CD14-positive monocyte (primary cell): Measurements from ENCODE around the gene KANSL3. TPM values are rescaled to one million over a fixed set of nuclear protein-coding genes. Genes with fewer than 3 reads are reported as not detected.
A peak's percentile ranks its signal among the peaks of the same experiment; 100 is the strongest.
"Not testable (repeated sequence)": the region's sequence is repeated elsewhere in the genome, so short reads cannot be mapped to it uniquely, and the experiment has no call there.

Source experiments
- DNase-seq, 3 donors: peaks; one replicate each; pipeline ENCODE4 v3.0.0-alpha.2; 2011 to 2022
- H2AFZ ChIP-seq: 2 replicates; pipeline ENCODE4 v1.6.0; 2012; ENCODE audit warnings: mild to moderate bottlenecking, low read depth, low read length, inconsistent platforms; ENCODE audit not compliant: insufficient read depth, poor library complexity, severe bottlenecking
- H3K27ac ChIP-seq, 2 donors: 1 replicate in 1 of 2; 2 replicates in 1 of 2; pipeline ENCODE4 v1.5.1; 2012 to 2013; ENCODE audit warnings: low read length in 2 of 2, control low read depth in 1 of 2, inconsistent platforms in 1 of 2, low read depth in 1 of 2, mild to moderate bottlenecking in 1 of 2
- H3K27me3 ChIP-seq, 2 donors: one replicate each; pipeline versions ENCODE4 v1.6.0 to v1.6.1; 2011 to 2013; ENCODE audit warnings: low read length in 2 of 2; ENCODE audit not compliant: control insufficient read depth in 2 of 2, insufficient read depth in 2 of 2
- H3K36me3 ChIP-seq, 2 donors: replicated peaks in 1 of 2; 1 replicate in 1 of 2; 2 replicates in 1 of 2; pipeline versions ENCODE4 v1.5.1 to v1.6.1; 2012 to 2013; ENCODE audit warnings: low read length in 2 of 2, control low read depth in 1 of 2, inconsistent platforms in 1 of 2, mild to moderate bottlenecking in 1 of 2; ENCODE audit not compliant: insufficient read depth in 2 of 2, control insufficient read depth in 1 of 2
- H3K4me1 ChIP-seq, 2 donors: 1 replicate in 1 of 2; 2 replicates in 1 of 2; pipeline versions ENCODE4 v1.5.1 to v1.6.1; 2012 to 2013; ENCODE audit warnings: low read length in 2 of 2, control low read depth in 1 of 2, inconsistent platforms in 1 of 2, mild to moderate bottlenecking in 1 of 2, moderate library complexity in 1 of 2; ENCODE audit not compliant: insufficient read depth in 2 of 2, control insufficient read depth in 1 of 2
- H3K4me2 ChIP-seq: replicated peaks from 2 replicates; pipeline ENCODE3; 2012; ENCODE audit warnings: low read length, moderate library complexity, mild to moderate bottlenecking; ENCODE audit not compliant: poor library complexity, severe bottlenecking; ENCODE audit errors: extremely low read depth
- H3K4me3 ChIP-seq, 3 experiments: fragments of 200-600 bp in 1 of 3; sonication (generic) in 1 of 3; replicated peaks in 1 of 3; 1 replicate in 2 of 3; 2 replicates in 1 of 3; pipeline ENCODE4 v1.5.1; 2011 to 2013; ENCODE audit warnings: low read length in 3 of 3, mild to moderate bottlenecking in 3 of 3, control low read depth in 2 of 3, low read depth in 2 of 3, inconsistent platforms in 1 of 3, moderate library complexity in 1 of 3
- H3K79me2 ChIP-seq: 2 replicates; pipeline ENCODE4 v1.6.0; 2012; ENCODE audit warnings: mild to moderate bottlenecking, control low read depth, inconsistent platforms, low read length, moderate library complexity; ENCODE audit not compliant: insufficient read depth
- H3K9ac ChIP-seq: 2 replicates; pipeline ENCODE4 v1.6.0; 2017; ENCODE audit warnings: low read length, mild to moderate bottlenecking; ENCODE audit not compliant: insufficient read depth, poor library complexity, severe bottlenecking
- H3K9me3 ChIP-seq, 2 donors: replicated peaks in 1 of 2; 1 replicate in 1 of 2; 2 replicates in 1 of 2; pipeline versions ENCODE4 v1.5.1 to v1.6.1; 2012 to 2013; ENCODE audit warnings: low read length in 2 of 2, control low read depth in 1 of 2; ENCODE audit not compliant: control insufficient read depth in 1 of 2, insufficient read depth in 1 of 2
- H4K20me1 ChIP-seq: 2 replicates; pipeline ENCODE4 v1.6.0; 2012; ENCODE audit warnings: mild to moderate bottlenecking, low read length, control low read depth, moderate library complexity; ENCODE audit not compliant: insufficient read depth
- H3K27ac Mint-ChIP-seq, 7 donors: one replicate each; pipeline ENCODE4 v1.8.0; 2020; ENCODE audit warnings: mild to moderate bottlenecking in 7 of 7, mixed read lengths in 7 of 7, moderate library complexity in 6 of 7, inconsistent platforms in 2 of 7
- H3K27me3 Mint-ChIP-seq, 3 donors: one replicate each; pipeline ENCODE4 v1.8.0; 2021 to 2022; ENCODE audit warnings: low read depth in 3 of 3, mild to moderate bottlenecking in 3 of 3, mixed read lengths in 3 of 3, moderate library complexity in 3 of 3, inconsistent platforms in 1 of 3
- H3K36me3 Mint-ChIP-seq, 2 donors: one replicate each; pipeline ENCODE4 v1.8.0; 2020; ENCODE audit warnings: mixed read lengths in 2 of 2, inconsistent platforms in 1 of 2, mild to moderate bottlenecking in 1 of 2
- H3K4me1 Mint-ChIP-seq: one replicate; pipeline ENCODE4 v1.8.0; 2020; ENCODE audit warnings: mild to moderate bottlenecking, mixed read lengths
- H3K4me3 Mint-ChIP-seq, 2 donors: one replicate each; pipeline ENCODE4 v1.8.0; 2020; ENCODE audit warnings: mild to moderate bottlenecking in 2 of 2, mixed read lengths in 2 of 2, moderate library complexity in 1 of 2
- H3K9me3 Mint-ChIP-seq, 7 donors: one replicate each; pipeline ENCODE4 v1.8.0; 2020 to 2022; ENCODE audit warnings: mixed read lengths in 7 of 7, mild to moderate bottlenecking in 6 of 7, moderate library complexity in 6 of 7, inconsistent platforms in 2 of 7
- WGBS: methylation state at CpG from one replicate; pipeline ENCODE4 v1.1.5; 2013; ENCODE audit warnings: missing lambda C conversion rate; ENCODE audit not compliant: insufficient coverage; 5-methylcytosine and 5-hydroxymethylcytosine counted together
- intact Hi-C, 2 donors: fragments of 100-400 bp; cut with micrococcal nuclease; formaldehyde crosslinking; loops; one replicate each; pipeline versions ENCODE4 v1.15.0 to v1.15.1; 2023
- polyA plus RNA-seq, 3 donors: library from polyadenylated mRNA; depleted of rRNA in 1 of 3; unstranded in 2 of 3; stranded (reverse) in 1 of 3; fragments of 300-500 nt in 2 of 3; fragments of >200 nt in 1 of 3; fragmentation: Illumina TruSeq in 2 of 3; gene quantifications; 1 replicate in 2 of 3; 2 replicates in 1 of 3; pipeline ENCODE4 v1.2.3, GENCODE V29; 2012 to 2021
- TF ChIP-seq, protein P1 (sequence below): fragments of 200-600 bp; IDR thresholded peaks from one replicate; pipeline ENCODE4 v1.8.0; 2022; ENCODE audit warnings: antibody characterized with exemption, mild to moderate bottlenecking

The KANSL3 gene
- polyA plus RNA-seq, 3 donors: 2.5 to 25.3 (median 7.2) TPM

DNA sequence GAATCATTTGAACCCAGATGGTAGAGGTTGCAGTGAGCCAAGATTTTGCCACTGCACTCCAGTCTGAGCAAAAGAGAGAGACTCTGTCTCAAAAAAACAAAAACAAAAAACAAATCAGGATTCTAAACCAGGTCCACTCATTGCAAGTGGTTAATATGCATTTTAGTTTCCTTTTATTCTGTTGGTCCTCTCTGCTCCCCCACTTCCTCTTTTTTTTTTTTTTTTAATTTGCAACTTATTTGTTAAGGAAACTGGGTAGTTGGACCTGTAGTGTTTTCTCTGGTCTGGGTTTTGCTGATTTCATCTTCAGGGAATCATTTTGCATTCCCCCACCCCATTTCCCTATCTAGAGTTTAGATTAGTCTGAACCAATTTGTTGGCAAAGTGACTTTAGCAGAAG lies 18.4 kb upstream of the KANSL3 start:
- H4K20me1 ChIP-seq: no peaks in the 10 kb centered on the region
- H3K9me3 ChIP-seq: no peaks in the 10 kb centered on the region
- no peak overlapping the region for H2AFZ ChIP-seq
- H3K4me3 ChIP-seq: peak overlapping the region in 1 of 3 experiments; percentile 38
- H3K4me1 ChIP-seq: peaks cover 34 to 36% of the 10 kb centered on the region in 2 donors
- Mint-ChIP-seq H3K27ac (peak overlapping the region; percentile 87 to 95 (median 93)), H3K36me3 (no peaks in the 10 kb centered on the region), H3K27me3 (no peaks in the 10 kb centered on the region), H3K9me3 (peaks cover 0 to 2% (median 0%) of the 10 kb centered on the region in 7 donors), H3K4me3 (no peak overlapping the region), H3K4me1 (peaks cover 33% of the 10 kb centered on the region)
- H3K27me3 ChIP-seq: no peaks in the 10 kb centered on the region
- peak; percentile 47 to 59 (median 50) for DNase-seq
- intact Hi-C loops: loop anchor here in 1 of 2 donors (2.0 kb wide), 1 partner anchor 18 kb away; the partner anchor contains the start of gene KANSL3
- TF ChIP-seq, protein P1, sequence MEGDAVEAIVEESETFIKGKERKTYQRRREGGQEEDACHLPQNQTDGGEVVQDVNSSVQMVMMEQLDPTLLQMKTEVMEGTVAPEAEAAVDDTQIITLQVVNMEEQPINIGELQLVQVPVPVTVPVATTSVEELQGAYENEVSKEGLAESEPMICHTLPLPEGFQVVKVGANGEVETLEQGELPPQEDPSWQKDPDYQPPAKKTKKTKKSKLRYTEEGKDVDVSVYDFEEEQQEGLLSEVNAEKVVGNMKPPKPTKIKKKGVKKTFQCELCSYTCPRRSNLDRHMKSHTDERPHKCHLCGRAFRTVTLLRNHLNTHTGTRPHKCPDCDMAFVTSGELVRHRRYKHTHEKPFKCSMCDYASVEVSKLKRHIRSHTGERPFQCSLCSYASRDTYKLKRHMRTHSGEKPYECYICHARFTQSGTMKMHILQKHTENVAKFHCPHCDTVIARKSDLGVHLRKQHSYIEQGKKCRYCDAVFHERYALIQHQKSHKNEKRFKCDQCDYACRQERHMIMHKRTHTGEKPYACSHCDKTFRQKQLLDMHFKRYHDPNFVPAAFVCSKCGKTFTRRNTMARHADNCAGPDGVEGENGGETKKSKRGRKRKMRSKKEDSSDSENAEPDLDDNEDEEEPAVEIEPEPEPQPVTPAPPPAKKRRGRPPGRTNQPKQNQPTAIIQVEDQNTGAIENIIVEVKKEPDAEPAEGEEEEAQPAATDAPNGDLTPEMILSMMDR: no peak
- H3K36me3 ChIP-seq: no peaks in the 10 kb centered on the region
- peak overlapping the region; percentile 19 for H3K4me2 ChIP-seq
- peak overlapping the region; percentile 67 to 81 for H3K27ac ChIP-seq
- no peak overlapping the region for H3K9ac ChIP-seq
- no peaks in the 10 kb centered on the region for H3K79me2 ChIP-seq

DNA sequence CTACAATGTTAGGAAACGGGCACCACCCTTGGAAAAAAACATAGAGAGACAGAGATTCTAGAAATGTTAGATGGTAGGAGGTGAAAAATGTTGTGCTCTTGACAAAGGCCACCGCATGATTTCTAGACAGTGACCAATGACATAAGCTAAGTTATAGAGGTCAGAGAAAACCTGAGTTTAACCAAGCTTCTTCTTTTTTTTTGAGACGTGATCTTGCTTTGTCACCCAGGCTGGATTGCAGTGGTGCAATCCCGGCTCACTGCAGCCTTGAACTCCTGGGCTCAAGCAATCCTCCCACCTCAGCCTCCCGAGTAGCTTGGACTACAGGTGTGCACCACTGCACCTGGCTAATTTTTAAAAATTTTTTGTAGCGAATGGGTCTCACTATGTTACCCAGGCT lies 17.4 kb upstream of the KANSL3 start:
- WGBS: 25% methylated on average over 6 of the region's 6 CpGs
- intact Hi-C loops: no loop called here

GRCh38 chr2:96654791-96655190 lies 16.7 kb upstream of the KANSL3 start:
- H3K9me3 ChIP-seq, intact Hi-C loops, H3K36me3 ChIP-seq, H4K20me1 ChIP-seq, H3K36me3 Mint-ChIP-seq, H3K9ac ChIP-seq, H3K9me3 Mint-ChIP-seq, H3K27me3 ChIP-seq, H2AFZ ChIP-seq, H3K79me2 ChIP-seq, H3K27me3 Mint-ChIP-seq: not testable (repeated sequence)
- DNase-seq: peak in 2 of 3 donors; percentile 14 to 30
- Histone ChIP-seq H3K4me1 (peaks cover 34 to 36% of the 10 kb centered on the region in 2 donors), H3K4me2 (peak overlapping the region; percentile 12), H3K4me3 (peak overlapping the region in 1 of 3 experiments; percentile 15), H3K27ac (peak overlapping the region in 1 of 2 donors; percentile 81)
- H3K4me1 Mint-ChIP-seq: peaks cover 36% of the 10 kb centered on the region
- H3K27ac Mint-ChIP-seq: peak overlapping the region; percentile 82 to 95 (median 93)
- peak overlapping the region in 1 of 2 donors; percentile 24 for H3K4me3 Mint-ChIP-seq
- no CpG with 5 or more reads among the region's 7 CpGs for WGBS

More for the DNA sequence above, 17.4 kb upstream of the KANSL3 start:
- H2AFZ ChIP-seq: no peak overlapping the region
- H3K79me2 ChIP-seq: no peaks in the 10 kb centered on the region
- H3K4me1 ChIP-seq: peaks cover 34 to 36% of the 10 kb centered on the region in 2 donors
- H3K36me3 ChIP-seq: no peaks in the 10 kb centered on the region
- H3K27me3 ChIP-seq: no peaks in the 10 kb centered on the region
- peak overlapping the region; percentile 12 for H3K4me2 ChIP-seq
- H3K4me3 Mint-ChIP-seq: no peak overlapping the region
- DNase-seq: peak; percentile 68 to 82 (median 70)
- no peak overlapping the region for H3K9ac ChIP-seq
- H3K4me3 ChIP-seq: no peak overlapping the region
- H3K27ac ChIP-seq: peak overlapping the region; percentile 67 to 81
- no peaks in the 10 kb centered on the region for H3K36me3 Mint-ChIP-seq
- H3K9me3 ChIP-seq: no peaks in the 10 kb centered on the region
- H3K27me3 Mint-ChIP-seq: peaks cover 0 to 3% (median 2%) of the 10 kb centered on the region in 3 donors
- H4K20me1 ChIP-seq: no peaks in the 10 kb centered on the region
- peak overlapping the region; percentile 87 to 95 (median 93) for H3K27ac Mint-ChIP-seq
- TF ChIP-seq, protein P1: no peak
- H3K4me1 Mint-ChIP-seq: peaks cover 36% of the 10 kb centered on the region
- peaks cover 0 to 2% (median 0%) of the 10 kb centered on the region in 7 donors for H3K9me3 Mint-ChIP-seq
